ENCODE results near the gene RETSAT.

- TF ChIP-seq CTCF (IDR thresholded peaks at IDR 0.05; ENCODE audit: low read depth, low read length, poor library complexity, severe bottlenecking) (no peak), EZH2phosphoT487 (IDR thresholded peaks at IDR 0.05; ENCODE audit: borderline replicate concordance, low read length) (no peak)
Observed at GRCh38 chr2:85334928-85335327, 19.4 kb downstream of the RETSAT start.
